ENCODE measurements around the gene CHCHD10.

DNA sequence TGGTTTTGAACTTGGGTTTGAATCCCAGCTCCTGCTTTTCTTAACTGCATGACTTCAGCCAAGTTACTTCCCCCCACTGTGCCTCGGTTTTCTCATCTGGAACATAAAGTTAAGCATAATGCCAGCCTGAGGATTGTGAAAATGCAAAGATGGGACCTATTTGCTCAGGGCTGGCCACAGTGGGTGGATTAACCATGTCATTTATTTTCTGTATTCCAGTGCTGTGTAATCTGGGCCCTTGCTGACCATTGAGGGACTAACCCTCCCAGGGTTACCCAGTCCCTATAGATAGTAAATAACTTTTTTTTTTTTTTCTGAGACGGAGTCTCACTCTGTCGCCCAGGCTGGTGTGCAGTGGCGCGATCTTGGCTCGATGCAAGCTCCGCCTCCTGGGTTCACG, 12.1 kb downstream of the CHCHD10 start:
- TF ChIP-seq CTCF (IDR thresholded peaks at IDR 0.05) (no peak), POLR2A (IDR thresholded peaks at IDR 0.05) (no peak)
